Measurements from ENCODE around the gene KCNQ2. TPM values are rescaled to one million over a fixed set of nuclear protein-coding genes. Genes with fewer than 3 reads are reported as not detected.

KCNQ2 gene
- total RNA-seq, 1 experiment from 2014 or later, result 0.38 TPM

GRCh38 chr20:63350597-63351325, 121.7 kb downstream of the KCNQ2 start:
- no peak for DNase-seq

More at GRCh38 chr20:63350597-63351325, 121.7 kb downstream of the KCNQ2 start:
- H3K4me3 Mint-ChIP-seq (ENCODE audit: low read depth, unreplicated experiment), result no peak overlapping the region
- peaks cover 6% of the 10 kb centered on the region for H3K9me3 Mint-ChIP-seq (ENCODE audit: low read depth, unreplicated experiment)
- TF ChIP-seq, protein P1, sequence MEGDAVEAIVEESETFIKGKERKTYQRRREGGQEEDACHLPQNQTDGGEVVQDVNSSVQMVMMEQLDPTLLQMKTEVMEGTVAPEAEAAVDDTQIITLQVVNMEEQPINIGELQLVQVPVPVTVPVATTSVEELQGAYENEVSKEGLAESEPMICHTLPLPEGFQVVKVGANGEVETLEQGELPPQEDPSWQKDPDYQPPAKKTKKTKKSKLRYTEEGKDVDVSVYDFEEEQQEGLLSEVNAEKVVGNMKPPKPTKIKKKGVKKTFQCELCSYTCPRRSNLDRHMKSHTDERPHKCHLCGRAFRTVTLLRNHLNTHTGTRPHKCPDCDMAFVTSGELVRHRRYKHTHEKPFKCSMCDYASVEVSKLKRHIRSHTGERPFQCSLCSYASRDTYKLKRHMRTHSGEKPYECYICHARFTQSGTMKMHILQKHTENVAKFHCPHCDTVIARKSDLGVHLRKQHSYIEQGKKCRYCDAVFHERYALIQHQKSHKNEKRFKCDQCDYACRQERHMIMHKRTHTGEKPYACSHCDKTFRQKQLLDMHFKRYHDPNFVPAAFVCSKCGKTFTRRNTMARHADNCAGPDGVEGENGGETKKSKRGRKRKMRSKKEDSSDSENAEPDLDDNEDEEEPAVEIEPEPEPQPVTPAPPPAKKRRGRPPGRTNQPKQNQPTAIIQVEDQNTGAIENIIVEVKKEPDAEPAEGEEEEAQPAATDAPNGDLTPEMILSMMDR (IDR thresholded peaks at IDR 0.05; ENCODE audit: unreplicated experiment), result no peak
- no TSS peak for BruUV-seq (replicated peaks)
- H3K36me3 Mint-ChIP-seq (ENCODE audit: insufficient read depth, unreplicated experiment), result peaks cover 18% of the 10 kb centered on the region
- H3K27me3 Mint-ChIP-seq (ENCODE audit: unreplicated experiment), result peaks cover 25% of the 10 kb centered on the region
- H3K4me1 Mint-ChIP-seq (ENCODE audit: low read depth, unreplicated experiment), result no peaks in the 10 kb centered on the region
- intact Hi-C loops (cut with micrococcal nuclease; ENCODE audit: unreplicated experiment), result no loop called here
- no peak overlapping the region for H3K27ac Mint-ChIP-seq (ENCODE audit: unreplicated experiment)
- CTCF ChIA-PET, result no interaction called here

Other genes with a start within 250 kb of the KCNQ2 start
- gene BIRC7, start 236.8 kb downstream of the KCNQ2 start, total RNA-seq (2022), result 0.26 TPM in 1 of 2 replicates, not detected in the other
- gene NKAIN4, start 218.2 kb downstream of the KCNQ2 start, total RNA-seq (2022), result not detected in 2 replicates
- 127 and 146 TPM in 2 replicates for gene ARFGAP1, start 199.8 kb downstream of the KCNQ2 start, total RNA-seq (2022)
- gene COL20A1, start 179.5 kb downstream of the KCNQ2 start, total RNA-seq (2022), result 0.44 TPM in 1 of 2 replicates, not detected in the other
- gene CHRNA4, start 111.3 kb downstream of the KCNQ2 start, total RNA-seq (2022), result not detected in 2 replicates
- 359 and 393 TPM in 2 replicates for gene EEF1A2, start 26.4 kb upstream of the KCNQ2 start, total RNA-seq (2022)
- 517 and 545 TPM in 2 replicates for gene PPDPF, start 48.1 kb upstream of the KCNQ2 start, total RNA-seq (2022)
- gene PTK6, start 64.7 kb upstream of the KCNQ2 start, total RNA-seq (2022), result 15.9 and 22.5 TPM in 2 replicates
- gene SRMS, start 75.1 kb upstream of the KCNQ2 start, total RNA-seq (2022), result not detected in 2 replicates
- gene FNDC11, start 81.5 kb upstream of the KCNQ2 start, total RNA-seq (2022), result 0.24 TPM in 1 of 2 replicates, not detected in the other
- 135 and 281 TPM in 2 replicates for gene HELZ2, start 101.6 kb upstream of the KCNQ2 start, total RNA-seq (2022)
- gene GMEB2, start 154.4 kb upstream of the KCNQ2 start, total RNA-seq (2022), result 18.6 and 18.8 TPM in 2 replicates
- gene STMN3, start 180.8 kb upstream of the KCNQ2 start, total RNA-seq (2022), result 2.0 and 2.3 TPM in 2 replicates
- 39.1 and 39.8 TPM in 2 replicates for gene RTEL1, start 185.7 kb upstream of the KCNQ2 start, total RNA-seq (2022)
- gene TNFRSF6B, start 224.0 kb upstream of the KCNQ2 start, total RNA-seq (2022), result not detected in 2 replicates
- gene ARFRP1, start 235.3 kb upstream of the KCNQ2 start, total RNA-seq (2022), result 74.0 and 85.1 TPM in 2 replicates
- 47.0 and 48.4 TPM in 2 replicates for gene ZGPAT, start 235.4 kb upstream of the KCNQ2 start, total RNA-seq (2022)